Measurements from ENCODE around the gene FMO2.

The FMO2 gene

DNA sequence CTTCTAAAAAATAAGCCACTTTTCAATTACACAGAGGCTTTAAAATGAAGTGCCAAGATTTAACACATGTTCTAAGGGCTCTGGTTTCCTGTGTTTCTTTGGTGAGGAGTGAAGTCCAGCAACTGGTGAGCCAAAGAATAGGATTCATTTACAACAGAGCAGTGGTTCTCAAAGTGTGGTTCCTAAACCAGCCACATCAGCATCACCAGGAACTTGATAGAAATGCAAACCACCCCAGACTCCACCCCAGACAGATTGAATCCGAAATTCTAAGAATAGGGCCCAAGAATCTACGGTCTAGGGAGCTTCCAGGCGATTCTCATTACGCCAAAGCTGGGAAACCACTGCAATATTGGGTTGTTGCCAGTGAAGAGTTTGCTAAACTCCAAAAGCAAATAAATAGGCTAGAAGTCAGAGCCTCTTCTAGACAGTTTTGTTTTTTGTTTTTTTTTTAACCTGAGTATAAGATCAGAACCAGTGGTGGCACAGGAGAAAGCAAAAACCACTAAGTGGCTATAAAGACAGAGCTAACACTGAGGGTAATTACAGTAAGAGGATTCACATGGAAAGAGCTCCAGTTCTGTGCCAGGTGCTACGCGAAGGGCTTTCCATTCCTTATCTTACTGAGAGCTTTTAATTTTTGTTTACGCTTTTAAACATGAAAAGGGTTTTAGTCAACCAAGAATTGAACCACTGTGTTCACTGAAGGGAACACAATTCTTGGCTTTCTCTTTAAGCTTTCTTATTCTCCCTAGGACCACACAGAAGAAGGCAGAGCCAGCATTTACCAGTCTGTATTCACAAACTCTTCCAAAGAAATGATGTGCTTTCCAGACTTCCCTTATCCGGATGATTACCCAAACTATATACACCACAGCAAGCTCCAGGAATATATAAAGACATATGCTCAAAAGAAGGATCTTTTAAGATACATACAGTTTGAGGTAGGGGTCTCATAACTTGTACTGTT is 42.4 kb upstream of the FMO2 start:
- no peaks in the 10 kb centered on the region for H3F3A ChIP-seq (ENCODE audit: insufficient read depth)
- H3K9me3 ChIP-seq (ENCODE audit: insufficient read depth, low read length), result no peaks in the 10 kb centered on the region
- no peaks in the 10 kb centered on the region for H4K20me1 ChIP-seq (ENCODE audit: low read depth, low read length)
- no peaks in the 10 kb centered on the region for H3K79me2 ChIP-seq (ENCODE audit: insufficient read depth, low read length)
- no peak overlapping the region for H3K4me3 ChIP-seq (ENCODE audit: insufficient read depth, low read length, poor library complexity, severe bottlenecking)
- no peak overlapping the region for H2AFZ ChIP-seq (ENCODE audit: low read depth, low read length, severe bottlenecking)
- no peak overlapping the region for H3K4me2 ChIP-seq (ENCODE audit: low read depth, low read length, poor library complexity, severe bottlenecking)
- no peaks in the 10 kb centered on the region for H3K9me2 ChIP-seq (replicated peaks; ENCODE audit: insufficient read depth, low read length)
- no peak for TF ChIP-seq EZH2phosphoT487 (conservative IDR thresholded peaks at IDR 0.05; ENCODE audit: low read length)
- TF ChIP-seq, protein P1, sequence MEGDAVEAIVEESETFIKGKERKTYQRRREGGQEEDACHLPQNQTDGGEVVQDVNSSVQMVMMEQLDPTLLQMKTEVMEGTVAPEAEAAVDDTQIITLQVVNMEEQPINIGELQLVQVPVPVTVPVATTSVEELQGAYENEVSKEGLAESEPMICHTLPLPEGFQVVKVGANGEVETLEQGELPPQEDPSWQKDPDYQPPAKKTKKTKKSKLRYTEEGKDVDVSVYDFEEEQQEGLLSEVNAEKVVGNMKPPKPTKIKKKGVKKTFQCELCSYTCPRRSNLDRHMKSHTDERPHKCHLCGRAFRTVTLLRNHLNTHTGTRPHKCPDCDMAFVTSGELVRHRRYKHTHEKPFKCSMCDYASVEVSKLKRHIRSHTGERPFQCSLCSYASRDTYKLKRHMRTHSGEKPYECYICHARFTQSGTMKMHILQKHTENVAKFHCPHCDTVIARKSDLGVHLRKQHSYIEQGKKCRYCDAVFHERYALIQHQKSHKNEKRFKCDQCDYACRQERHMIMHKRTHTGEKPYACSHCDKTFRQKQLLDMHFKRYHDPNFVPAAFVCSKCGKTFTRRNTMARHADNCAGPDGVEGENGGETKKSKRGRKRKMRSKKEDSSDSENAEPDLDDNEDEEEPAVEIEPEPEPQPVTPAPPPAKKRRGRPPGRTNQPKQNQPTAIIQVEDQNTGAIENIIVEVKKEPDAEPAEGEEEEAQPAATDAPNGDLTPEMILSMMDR (IDR thresholded peaks at IDR 0.05; ENCODE audit: insufficient read depth, low read length, poor library complexity, severe bottlenecking), result no peak
- no peak overlapping the region for H3K9ac ChIP-seq (ENCODE audit: low read length)
- H3K27ac ChIP-seq (ENCODE audit: low read depth, low read length), result no peak overlapping the region
- no peaks in the 10 kb centered on the region for H3K36me3 ChIP-seq (ENCODE audit: low read length)
- no peaks in the 10 kb centered on the region for H3K27me3 ChIP-seq (ENCODE audit: low read length)

DNA sequence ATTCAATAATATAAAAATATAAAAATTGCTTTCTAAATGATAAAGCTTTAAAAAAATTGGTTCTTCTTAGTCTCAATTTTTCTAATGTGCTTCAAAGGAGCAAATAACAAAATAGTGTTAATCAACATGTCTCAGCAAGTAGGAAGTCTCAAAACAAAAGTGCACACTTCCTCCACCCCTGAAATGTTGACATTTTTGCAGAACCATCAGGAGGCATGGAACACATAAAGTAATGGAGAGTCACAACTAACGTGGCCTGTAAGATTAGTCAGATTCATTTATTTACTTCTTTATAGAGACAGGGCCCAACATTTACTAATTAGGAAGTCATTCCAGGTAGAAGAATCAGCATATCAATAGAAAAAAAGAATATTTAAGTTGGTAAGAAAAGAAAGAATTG is 34.9 kb upstream of the FMO2 start:
- H3F3A ChIP-seq (ENCODE audit: insufficient read depth), result no peaks in the 10 kb centered on the region
- no peak overlapping the region for H3K9ac ChIP-seq (ENCODE audit: low read length)
- no peak for TF ChIP-seq EZH2phosphoT487 (conservative IDR thresholded peaks at IDR 0.05; ENCODE audit: low read length)
- TF ChIP-seq, protein P1 (IDR thresholded peaks at IDR 0.05; ENCODE audit: insufficient read depth, low read length, poor library complexity, severe bottlenecking), result no peak
- H3K36me3 ChIP-seq (ENCODE audit: low read length), result no peaks in the 10 kb centered on the region
- H2AFZ ChIP-seq (ENCODE audit: low read depth, low read length, severe bottlenecking), result no peak overlapping the region
- no peaks in the 10 kb centered on the region for H3K79me2 ChIP-seq (ENCODE audit: insufficient read depth, low read length)
- no peaks in the 10 kb centered on the region for H4K20me1 ChIP-seq (ENCODE audit: low read depth, low read length)
- no peaks in the 10 kb centered on the region for H3K27me3 ChIP-seq (ENCODE audit: low read length)
- no peak overlapping the region for H3K4me2 ChIP-seq (ENCODE audit: low read depth, low read length, poor library complexity, severe bottlenecking)
- H3K4me3 ChIP-seq (ENCODE audit: insufficient read depth, low read length, poor library complexity, severe bottlenecking), result no peak overlapping the region
- no peaks in the 10 kb centered on the region for H3K9me3 ChIP-seq (ENCODE audit: insufficient read depth, low read length)
- H3K9me2 ChIP-seq (replicated peaks; ENCODE audit: insufficient read depth, low read length), result no peaks in the 10 kb centered on the region
- H3K27ac ChIP-seq (ENCODE audit: low read depth, low read length), result no peak overlapping the region

DNA sequence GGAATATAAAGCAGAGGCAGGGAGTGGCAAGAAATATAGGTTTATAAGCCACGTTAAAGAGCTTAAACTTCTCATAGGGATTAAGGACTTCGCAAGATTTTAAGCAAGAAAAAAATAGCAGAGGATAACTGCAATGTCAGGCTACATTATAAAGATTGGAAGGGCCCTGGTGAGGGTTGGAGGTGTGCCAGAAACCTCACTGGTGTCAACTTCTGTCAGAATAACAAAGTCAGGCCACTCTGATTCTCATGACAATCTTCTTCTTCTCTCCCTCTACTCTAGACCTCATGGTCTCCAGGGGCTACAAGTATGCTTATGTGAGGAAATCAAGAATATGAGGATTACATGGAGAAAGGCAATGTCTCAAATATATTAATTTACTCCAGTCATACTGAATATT is 32.6 kb upstream of the FMO2 start:
- no peak overlapping the region for H3K4me2 ChIP-seq (ENCODE audit: low read depth, low read length, poor library complexity, severe bottlenecking)
- no peaks in the 10 kb centered on the region for H4K20me1 ChIP-seq (ENCODE audit: low read depth, low read length)
- H3K9me2 ChIP-seq (replicated peaks; ENCODE audit: insufficient read depth, low read length), result no peaks in the 10 kb centered on the region
- H3F3A ChIP-seq (ENCODE audit: insufficient read depth), result no peaks in the 10 kb centered on the region
- H2AFZ ChIP-seq (ENCODE audit: low read depth, low read length, severe bottlenecking), result no peak overlapping the region
- no peak overlapping the region for H3K4me3 ChIP-seq (ENCODE audit: insufficient read depth, low read length, poor library complexity, severe bottlenecking)
- no peaks in the 10 kb centered on the region for H3K36me3 ChIP-seq (ENCODE audit: low read length)
- no peaks in the 10 kb centered on the region for H3K79me2 ChIP-seq (ENCODE audit: insufficient read depth, low read length)
- no peak overlapping the region for H3K27ac ChIP-seq (ENCODE audit: low read depth, low read length)
- H3K27me3 ChIP-seq (ENCODE audit: low read length), result no peaks in the 10 kb centered on the region
- TF ChIP-seq, protein P1 (IDR thresholded peaks at IDR 0.05; ENCODE audit: insufficient read depth, low read length, poor library complexity, severe bottlenecking), result no peak
- no peak for TF ChIP-seq EZH2phosphoT487 (conservative IDR thresholded peaks at IDR 0.05; ENCODE audit: low read length)
- no peak overlapping the region for H3K9ac ChIP-seq (ENCODE audit: low read length)
- H3K9me3 ChIP-seq (ENCODE audit: insufficient read depth, low read length), result no peaks in the 10 kb centered on the region

Data from SU-DHL-6 (cell line).